OCI-M1 (cell line): ENCODE data around the gene ATXN1.
"Not testable (repeated sequence)": the region's sequence is repeated elsewhere in the genome, so short reads cannot be mapped to it uniquely, and the experiment has no call there.

ENCODE experiments used
- DNase-seq: peaks from one replicate; lab custom pipeline; 2025; lab: John Stamatoyannopoulos, UW

Gene ATXN1

DNA sequence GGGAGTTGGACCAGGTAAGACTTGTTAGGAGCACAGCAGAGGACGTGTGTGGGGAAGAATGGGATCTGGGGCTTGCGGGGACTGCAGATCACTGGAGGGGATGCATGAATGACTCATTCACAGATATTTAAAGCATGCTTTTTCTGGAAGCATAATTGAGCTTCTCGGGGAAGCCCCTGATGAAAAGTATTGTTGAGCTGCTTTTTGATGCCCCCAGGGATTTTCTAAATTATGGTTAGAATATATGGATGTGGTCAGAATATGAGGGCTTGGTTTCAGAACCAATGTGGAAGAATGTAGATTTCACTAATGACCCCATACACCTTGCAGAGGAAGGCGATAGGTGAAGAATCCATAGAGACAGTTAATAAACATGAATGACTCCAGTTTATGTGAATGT is 486.8 kb downstream of the ATXN1 start:
- DNase-seq: no peak

DNA sequence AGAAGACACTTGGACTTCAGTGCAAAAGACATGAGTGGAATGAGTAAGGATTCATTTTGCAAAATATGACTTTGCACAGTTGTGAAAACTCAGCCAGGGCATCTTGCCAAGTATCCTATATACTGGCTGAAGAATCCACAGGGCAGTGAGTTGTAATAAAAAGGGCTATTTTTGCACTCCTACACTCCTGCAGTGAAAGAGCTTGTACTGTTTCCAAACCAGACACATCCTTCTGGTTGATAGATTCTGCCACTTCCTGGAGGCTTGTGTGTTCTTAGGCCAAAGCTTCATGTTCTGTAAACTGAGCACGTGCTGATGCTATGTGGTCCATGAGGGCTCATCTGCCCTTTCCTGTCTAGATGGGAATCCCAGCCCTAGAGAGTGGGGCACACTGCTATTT is 488.0 kb downstream of the ATXN1 start:
- no peak for DNase-seq

DNA sequence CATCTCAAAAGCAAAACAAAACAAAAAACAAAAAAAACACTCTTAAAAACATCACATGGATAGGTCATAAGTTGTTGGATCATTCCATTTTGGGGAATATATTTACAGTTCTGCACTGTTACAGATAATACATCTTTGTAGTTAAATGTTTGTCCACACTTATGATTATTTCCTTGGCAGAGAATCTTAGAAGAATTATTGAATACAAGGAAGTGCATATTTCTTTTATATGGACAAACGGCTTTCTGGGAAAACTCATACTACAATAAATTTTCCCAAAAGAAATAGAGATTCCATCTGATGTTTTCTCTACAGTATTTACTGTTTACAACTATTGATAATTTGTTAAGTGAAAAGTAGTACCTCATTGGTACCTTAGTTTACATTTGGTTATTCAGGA is 489.1 kb downstream of the ATXN1 start:
- no peak for DNase-seq

DNA sequence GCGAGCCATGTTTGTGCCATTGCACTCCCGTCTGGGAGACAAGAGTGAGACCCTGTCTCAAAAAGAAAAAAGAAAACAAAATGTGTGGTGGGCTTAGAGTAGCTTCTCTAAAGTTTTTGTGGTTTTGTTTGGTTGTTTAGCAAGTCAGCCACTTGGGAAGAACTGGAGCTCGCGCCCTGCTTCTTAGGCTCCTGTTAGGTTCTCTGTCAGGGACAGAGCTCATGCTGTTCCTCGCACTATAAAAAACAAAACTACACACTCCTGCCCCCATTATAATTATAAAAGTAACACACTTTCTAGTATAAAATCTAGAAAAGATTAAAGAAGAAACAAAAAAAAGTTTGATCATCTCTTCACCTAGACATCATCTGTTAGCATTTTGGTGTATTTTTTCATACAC is 489.8 kb downstream of the ATXN1 start:
- DNase-seq: no peak

DNA sequence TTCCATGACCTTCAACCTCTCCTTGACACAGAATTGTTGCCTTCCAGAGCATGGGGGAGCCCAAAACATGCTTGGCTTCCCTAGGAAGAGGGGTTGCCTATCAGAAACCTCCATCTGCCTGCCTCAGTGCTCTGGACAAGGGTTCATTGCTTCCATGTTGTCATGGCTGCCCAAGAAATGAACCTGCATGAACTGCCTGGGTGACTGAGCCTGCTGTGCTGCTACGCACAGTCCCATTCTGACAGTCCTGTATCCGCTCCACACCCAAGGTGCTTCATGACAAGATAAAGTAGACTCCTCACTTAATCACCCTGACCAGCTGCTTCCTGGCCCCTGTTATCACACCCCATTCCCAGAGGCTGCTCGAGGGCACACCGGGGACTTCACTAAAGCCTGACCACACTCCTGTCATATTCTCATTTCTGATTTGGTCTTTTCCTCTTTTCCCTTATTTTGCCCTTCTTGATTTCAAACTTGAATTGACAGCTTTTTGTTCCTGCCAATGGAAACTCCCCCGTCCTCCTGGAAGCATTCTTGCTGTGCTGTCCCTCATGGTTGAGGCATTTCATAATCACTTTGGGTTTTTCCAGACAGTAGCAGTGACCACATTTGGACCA is 491.0 kb downstream of the ATXN1 start:
- peak; percentile 74 for DNase-seq

DNA sequence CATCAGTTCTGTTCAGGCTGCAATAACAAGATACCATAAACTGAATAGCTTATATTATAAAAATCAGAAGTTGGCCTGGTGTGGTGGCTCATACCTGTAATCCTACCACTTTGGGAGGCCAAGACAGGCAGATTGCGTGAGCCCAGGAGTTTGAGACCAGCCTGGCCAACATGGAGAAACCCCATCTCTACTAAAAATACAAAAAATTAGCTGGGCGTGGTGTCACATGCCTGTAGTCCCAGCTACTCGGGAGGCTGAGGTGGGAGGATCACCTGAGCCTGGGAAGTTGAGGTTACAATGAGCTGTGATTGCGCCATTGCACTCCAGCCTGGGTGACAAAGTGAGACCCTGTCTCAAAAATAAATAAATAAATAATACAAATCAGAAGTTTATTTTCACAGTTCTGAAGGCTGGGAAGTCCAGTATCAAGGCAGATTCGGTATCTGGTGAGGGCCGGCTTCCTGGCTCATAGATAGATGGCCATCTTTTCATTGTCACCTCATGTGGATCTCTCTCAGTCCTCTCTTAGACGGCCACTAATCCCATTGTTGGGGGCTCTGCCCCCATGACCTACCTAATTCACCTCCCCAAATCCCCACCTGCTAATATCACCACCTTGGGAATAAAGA is 491.7 kb downstream of the ATXN1 start:
- DNase-seq: not testable (repeated sequence)

DNA sequence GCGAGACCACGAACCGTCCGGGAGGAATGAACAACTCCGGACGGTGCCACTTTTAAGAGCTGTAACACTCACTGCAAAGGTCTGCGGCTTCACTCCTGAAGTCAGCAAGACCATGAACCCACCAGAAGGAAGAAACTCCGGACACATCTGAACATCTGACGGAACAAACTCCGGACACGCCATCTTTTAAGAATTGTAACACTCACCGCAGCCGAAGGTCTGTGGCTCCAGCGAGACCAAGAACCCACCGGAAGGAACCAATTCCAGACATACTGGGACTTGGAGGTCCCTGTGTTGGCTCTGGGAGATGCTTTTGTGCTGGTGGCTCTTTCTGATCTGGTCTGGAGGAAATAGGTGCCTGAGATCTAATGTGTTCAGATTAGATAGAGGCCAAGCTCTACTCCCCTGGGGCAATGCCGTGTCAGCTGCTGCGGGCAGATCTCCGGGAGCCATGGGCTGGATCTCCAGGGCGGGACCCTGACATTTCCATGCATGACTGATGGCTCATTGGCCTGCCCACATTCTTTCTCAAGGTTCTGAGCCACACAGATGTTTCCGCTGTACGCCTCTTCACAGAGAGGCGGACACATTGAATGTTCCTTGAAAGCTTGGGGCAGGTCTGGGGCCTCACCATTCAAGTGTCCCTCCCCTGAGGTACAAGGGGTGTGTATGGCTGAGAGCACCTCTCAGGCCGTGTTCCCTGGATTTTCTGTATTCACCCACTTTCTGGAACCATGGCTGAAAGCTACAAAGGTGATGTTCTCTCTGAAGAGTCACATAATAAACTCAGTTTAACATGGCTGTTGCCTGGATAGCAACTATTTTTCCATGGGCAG is 493.6 kb downstream of the ATXN1 start:
- DNase-seq: peak; percentile 98

DNA sequence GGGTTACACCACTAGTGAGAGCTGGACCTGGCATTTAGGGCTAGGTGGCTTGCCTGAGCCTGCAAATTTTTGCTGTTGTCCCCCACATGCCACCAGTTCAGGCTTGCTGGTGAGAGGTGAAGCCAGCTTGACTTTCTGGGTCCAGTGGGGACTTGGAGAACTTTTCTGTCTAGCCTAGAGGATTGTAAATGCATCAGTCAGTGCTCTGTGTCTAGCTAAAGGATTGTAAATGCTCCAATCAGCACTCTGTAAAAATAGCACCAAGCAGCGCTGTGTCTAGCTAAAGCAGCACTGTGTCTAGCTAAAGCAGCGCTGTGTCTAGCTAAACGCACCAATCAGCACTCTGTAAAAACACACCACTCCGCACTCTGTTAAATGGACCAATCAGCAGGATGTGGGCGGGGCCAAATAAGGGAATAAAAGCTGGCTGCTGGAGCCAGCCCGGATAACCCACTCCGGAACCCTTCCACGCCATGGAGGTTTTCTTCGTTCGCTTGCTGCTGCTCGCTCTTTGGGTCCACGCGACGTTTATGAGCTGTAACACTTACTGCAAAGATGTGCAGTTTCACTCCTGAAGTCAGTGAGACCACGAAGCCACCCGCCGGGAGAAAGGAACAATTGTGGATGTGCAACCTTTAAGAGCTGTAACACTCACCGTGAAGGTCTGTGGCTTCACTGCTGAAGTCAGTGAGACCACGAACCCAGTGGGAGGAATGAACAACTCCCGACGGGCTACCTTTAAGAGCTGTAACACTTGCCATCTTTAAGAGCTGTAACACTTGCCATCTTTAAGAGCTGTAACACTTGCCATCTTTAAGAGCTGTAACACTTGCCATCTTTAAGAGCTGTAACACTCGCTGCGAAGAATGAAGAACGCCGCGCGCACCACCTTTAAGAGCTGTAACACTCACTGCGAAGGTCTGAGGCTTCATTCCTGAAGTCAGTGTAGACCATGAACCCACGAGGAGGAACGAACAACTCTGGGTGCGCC is 495.6 kb downstream of the ATXN1 start:
- DNase-seq: peak; percentile 37

DNA sequence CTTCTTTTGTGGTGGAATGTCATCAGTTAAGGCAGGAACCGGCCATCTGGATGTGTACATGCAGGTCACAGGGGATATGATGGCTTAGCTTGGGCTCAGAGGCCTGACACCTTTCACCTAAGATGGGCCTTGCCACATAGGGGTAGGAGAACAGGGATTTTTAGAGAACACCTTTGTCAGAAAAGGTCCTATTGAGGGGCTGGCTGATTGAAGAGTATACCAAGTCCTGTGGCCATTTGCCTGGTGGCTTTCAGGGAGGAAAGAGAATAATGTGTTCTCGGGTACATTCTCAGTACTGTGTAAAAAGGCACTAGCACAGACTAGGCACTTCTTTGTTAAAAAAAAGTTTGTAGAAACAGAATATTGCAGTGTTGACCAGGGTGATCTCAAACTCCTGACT is 496.5 kb downstream of the ATXN1 start:
- no peak for DNase-seq

DNA sequence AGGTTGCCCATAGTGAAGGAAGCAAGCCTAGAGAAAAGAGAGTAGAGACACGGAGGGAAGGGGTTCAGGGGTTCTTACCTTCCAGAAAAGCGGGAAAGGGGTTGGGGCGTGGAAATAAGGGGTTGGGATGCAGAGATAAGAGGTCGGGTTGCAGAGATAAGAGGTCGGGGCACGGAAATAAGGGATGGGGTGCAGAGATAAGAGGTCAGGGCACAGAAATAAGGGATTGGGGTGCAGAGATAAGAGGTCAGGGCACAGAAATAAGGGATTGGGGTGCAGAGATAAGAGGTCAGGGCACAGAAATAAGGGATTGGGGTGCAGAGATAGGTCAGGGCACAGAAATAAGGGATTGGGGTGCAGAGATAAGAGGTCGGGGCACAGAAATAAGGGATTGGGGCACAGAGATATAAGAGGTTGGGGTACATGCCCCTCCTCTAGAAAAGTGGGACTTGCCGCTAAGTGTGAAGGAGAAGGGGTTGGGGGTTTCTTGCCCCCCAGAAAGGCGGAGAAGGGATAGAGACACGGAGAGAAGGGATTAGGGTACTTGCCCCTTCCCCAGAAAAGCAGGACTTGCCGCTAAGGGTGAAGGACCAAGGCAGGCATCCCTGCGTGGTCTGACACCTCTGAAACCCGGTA is 497.7 kb downstream of the ATXN1 start:
- not testable (repeated sequence) for DNase-seq

DNA sequence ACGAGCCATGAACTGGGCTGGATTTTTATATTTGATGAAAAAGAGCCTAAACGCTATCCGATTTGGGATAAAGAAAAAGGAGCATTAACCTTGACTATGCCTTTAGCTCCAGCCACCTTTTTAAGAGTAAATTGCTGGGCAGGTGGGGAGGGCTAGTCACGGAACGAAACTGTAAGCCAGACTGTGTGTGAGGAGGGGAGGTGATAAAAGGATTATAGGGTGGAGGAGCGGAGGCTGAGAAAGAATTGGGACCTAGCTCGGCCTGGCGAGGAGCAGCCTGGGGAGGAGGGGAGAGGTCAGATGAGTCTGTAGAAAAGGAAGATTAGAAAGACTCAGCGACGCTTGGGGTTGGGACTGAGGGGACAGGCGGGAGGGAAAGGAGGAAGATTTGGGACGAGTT is 498.5 kb downstream of the ATXN1 start:
- not testable (repeated sequence) for DNase-seq

DNA sequence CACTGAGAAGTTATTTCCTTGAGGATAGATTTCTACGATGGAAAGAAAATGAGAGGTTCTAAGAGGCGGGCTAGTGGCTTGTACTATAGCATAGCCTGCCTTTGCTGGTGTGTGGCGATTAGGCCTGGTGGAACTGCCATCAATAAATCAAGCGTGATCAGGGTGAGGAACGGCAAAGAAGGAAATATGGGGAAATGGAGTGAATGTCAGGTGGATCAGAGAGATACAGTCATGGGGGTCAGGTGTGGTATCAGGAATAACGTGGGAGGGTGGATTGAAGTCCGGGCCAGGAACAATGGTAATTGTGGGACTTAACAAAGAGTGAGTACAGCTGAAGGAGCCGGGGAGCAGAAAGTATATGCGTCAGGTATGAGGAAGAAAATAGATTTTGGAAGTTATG is 500.7 kb downstream of the ATXN1 start:
- not testable (repeated sequence) for DNase-seq

DNA sequence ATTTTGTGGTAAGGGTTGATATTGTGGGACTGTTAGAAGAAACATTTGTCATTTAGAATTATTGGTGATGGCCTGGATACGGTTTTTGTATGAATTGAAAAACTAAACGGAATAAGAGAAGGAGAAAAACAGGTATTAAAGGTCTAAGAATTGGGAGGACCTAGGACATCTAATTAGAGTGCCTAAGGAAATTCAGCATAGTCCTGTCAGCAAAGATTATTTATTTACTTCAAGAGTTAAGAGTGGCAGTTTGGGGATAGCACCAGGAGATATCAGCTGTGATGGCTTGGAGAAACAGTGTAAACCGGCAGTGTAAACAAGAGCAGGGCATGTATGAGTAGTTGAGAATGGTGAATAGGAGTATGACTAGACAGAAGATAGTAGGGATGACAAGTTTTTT is 501.7 kb downstream of the ATXN1 start:
- not testable (repeated sequence) for DNase-seq

DNA sequence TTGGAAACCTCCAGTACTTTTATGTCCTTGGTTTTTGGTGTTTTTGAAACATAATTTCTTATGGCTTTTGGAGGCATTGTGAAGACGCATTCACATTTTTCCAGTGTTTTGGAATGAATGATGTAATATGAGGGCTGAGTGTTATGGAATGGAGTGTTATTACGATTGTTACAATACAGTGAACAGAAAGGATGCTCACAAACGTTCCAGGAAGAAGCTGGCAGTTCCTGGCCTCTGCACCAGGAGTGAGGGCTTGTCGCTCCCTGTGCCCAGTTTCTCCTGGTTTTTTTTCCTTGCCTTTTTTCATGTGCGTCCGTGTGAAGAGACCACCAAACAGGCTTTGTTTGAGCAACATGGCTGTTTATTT is 502.6 kb downstream of the ATXN1 start:
- no peak for DNase-seq

DNA sequence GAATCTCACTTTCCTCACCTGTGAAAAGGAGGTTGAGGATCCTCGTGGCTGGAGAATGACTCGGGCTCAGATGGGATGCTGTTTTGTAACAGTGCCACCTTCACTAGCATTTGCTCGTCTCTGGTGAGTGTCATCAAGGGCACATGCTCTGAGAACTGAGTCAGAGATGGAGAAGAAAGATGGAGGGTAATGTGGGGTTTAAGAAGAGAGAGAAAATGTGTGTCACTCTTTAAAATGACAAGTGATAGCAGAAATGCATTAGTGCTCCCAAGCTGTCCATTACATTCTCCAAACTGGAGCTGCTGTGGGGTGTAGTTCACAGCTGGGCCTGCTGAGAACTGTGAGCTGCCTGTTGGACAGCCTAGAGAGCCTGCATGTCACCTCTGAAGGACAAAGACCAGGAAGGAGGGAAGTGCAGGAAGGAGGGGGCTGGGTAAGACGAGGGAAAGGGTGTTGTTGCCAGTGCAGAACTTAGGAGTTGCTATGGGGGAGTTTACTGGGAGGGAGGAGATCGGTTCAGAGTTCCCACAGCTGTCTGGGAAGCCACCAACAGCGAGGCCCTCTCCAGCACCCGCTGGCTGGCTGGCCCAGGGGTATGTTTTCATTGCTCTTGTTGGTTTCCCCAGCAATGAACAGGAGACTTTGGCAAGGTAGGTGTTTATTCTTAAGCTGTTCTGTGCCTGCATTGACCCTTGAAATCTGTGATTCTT is 503.1 kb downstream of the ATXN1 start:
- DNase-seq: no peak

DNA sequence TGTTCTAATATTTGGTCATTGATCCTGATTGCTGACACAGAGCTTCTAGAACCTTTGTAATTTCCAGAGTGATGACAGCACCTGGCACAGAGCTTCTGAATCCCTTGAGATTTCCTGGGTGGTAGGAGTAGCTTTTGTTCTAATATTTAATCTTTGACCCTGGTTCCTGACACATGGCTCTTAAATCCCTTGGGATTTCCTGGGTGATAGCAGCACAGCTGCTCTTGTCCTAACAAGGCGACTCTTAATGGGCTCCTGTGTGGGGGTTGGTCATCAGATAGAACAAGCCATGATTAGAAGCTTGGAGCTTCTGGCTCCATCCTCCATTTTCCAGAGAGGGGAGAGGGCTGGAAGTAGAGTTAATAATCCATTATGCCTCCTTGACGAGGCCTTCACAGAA is 504.5 kb downstream of the ATXN1 start:
- DNase-seq: no peak

DNA sequence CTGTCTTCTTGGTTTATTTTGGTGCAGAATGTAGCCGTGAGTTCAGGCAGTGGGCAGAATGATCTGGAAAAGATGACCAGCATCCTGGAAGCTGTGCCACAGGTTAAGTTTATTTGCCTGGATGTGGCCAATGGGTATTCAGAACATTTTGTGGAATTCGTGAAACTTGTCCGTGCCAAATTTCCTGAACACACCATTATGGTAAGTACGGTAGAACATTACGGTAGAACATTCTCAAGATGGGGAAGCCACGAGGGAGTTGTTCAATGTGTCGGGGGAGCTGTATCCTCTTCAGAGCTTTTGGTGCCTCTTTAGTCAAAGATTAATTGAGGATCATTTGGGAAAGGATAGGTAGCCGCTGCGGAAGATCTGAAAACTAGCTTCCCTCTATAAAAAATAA is 506.7 kb downstream of the ATXN1 start:
- no peak for DNase-seq

DNA sequence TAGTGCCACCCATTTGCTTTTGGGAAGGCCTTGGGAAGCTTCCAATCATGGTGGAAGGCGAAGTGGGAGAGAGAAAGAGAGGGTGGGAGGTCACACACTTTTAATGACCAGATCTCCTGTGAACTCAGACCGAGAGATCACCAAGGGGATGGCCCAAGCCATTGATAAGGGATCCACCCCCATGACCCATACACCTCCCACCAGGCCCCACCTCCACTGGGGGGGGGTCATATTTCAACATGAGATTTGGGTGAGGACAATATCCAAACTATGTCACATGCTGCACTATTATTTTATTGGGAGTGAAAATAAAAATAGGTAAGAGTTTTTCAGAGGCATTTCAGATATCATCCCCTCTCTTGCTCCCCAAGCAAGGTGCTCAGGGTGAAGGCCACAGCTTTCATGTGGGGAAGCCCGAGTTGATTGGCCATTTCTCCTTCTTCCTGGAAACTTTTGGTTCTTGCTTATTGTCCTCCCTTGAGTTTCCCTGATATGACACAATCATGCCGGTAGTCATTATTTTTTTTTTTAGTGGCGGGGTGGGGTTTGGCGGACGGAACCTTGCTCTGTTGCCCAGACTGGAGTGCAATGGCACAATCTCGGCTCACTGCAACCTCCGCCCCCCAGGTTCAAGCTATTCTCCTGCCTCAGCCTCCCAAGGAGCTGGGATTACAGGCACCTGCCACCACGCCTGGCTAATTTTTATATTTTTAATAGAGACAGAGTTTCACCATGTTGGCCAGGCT is 507.7 kb downstream of the ATXN1 start:
- DNase-seq: no peak

DNA sequence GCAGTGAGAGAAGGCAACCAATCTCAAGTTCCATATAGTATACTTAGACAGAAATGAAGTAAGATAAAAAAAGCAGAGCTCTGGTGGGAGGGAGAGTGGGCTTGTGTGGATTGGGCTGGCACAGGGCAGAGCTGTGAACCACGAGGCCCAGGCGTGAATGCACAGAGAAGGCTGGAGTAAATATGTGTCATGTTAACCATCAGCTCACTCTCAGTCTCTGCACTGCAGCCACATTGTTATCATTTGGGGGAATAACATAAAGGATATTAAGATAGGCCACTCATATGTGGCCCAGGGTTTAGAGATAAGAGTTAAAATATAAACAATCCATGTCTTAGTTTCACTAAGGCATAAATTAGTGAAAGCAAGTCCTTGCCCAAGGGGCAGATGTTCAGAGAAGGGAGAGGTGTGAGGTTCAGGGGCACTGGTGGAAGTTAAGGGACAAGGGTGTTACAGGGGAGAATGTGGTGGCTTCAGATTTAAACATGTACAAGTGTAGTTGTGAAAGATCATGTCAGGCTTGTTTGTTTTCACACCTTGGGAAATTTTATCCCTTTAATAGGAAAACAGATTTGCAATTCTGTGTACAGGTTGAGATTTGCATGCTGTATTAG is 508.5 kb downstream of the ATXN1 start:
- DNase-seq: no peak

DNA sequence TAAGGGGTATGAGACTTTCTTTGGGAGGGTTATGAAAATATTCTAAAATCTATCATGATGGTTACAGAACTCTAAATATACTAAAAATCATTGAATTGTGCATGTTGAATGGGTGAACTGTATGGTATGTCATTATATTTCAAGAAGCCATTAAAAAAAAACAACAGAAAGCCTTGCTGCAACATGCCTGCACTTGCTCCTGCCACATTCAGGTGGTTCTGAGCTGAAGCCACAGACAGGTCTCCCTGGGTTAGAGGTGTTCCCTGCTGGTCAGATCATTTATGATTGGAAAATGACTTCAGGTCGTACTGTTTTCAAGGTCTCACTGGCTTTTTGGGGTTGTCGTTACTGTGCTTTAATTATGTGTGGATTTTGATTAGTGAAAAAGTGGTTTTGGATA is 509.6 kb downstream of the ATXN1 start:
- DNase-seq: no peak
